HEK293T (cell line): ENCODE measurements around the gene MED12L.

Source experiments
- CTCF ChIA-PET: fragments of 350-600 bp; formaldehyde crosslinking; extraction: SDS; loops from one replicate; lab custom pipeline; 2021; ENCODE audit warnings: antibody characterized with exemption, inconsistent platforms; lab: Yijun Ruan, JAX
- POLR2A ChIA-PET: fragments of 350-600 bp; formaldehyde crosslinking; extraction: SDS; loops from one replicate; lab custom pipeline; 2020; ENCODE audit warnings: antibody characterized with exemption, inconsistent platforms; lab: Yijun Ruan, JAX
- DNase-seq: peaks from one replicate; pipeline ENCODE4 v3.0.0; 2012; ENCODE audit warnings: mixed read lengths; ENCODE audit errors: extremely low spot score
- ARNT ChIP-seq: fragments of 450-650 bp; IDR thresholded peaks from 2 replicates; pipeline ENCODE4 v1.6.1; 2017; ENCODE audit warnings: mild to moderate bottlenecking
- BHLHE40 ChIP-seq: fragments of 450-650 bp; IDR thresholded peaks from 2 replicates; pipeline ENCODE4 v1.6.1; 2016; ENCODE audit warnings: mild to moderate bottlenecking, moderate library complexity, borderline replicate concordance
- CTBP1 ChIP-seq: fragments of 450-650 bp; IDR thresholded peaks from 2 replicates; pipeline ENCODE4 v1.6.1; 2016; ENCODE audit warnings: borderline replicate concordance
- ELF4 ChIP-seq: fragments of 450-650 bp; IDR thresholded peaks from 2 replicates; pipeline ENCODE4 v1.6.1; 2017; ENCODE audit warnings: antibody characterized with exemption
- FOXA1 ChIP-seq: fragments of 450-650 bp; IDR thresholded peaks from 2 replicates; pipeline ENCODE4 v1.6.1; 2016; ENCODE audit warnings: mild to moderate bottlenecking
- FOXK2 ChIP-seq: fragments of 450-650 bp; IDR thresholded peaks from 2 replicates; pipeline ENCODE4 v1.6.1; 2016; ENCODE audit warnings: mild to moderate bottlenecking
- FOXM1 ChIP-seq: fragments of 450-650 bp; IDR thresholded peaks from 2 replicates; pipeline ENCODE4 v1.6.1; 2017; ENCODE audit warnings: mild to moderate bottlenecking, borderline replicate concordance
- HDGF ChIP-seq: fragments of 450-650 bp; IDR thresholded peaks from 2 replicates; pipeline ENCODE4 v1.6.1; 2017; ENCODE audit warnings: antibody characterized with exemption, borderline replicate concordance
- L3MBTL2 ChIP-seq: fragments of 450-650 bp; conservative IDR thresholded peaks from 2 replicates; pipeline ENCODE4 v1.6.1; 2016; ENCODE audit warnings: mild to moderate bottlenecking
- LEF1 ChIP-seq: fragments of 450-650 bp; IDR thresholded peaks from 2 replicates; pipeline ENCODE4 v1.6.1; 2017; ENCODE audit warnings: mild to moderate bottlenecking, borderline replicate concordance
- NFRKB ChIP-seq: fragments of 450-650 bp; IDR thresholded peaks from 2 replicates; pipeline ENCODE4 v1.6.1; 2016; ENCODE audit warnings: mild to moderate bottlenecking, moderate library complexity
- SP1 ChIP-seq: fragments of 450-650 bp; IDR thresholded peaks from 2 replicates; pipeline ENCODE4 v1.6.1; 2017
- SUZ12 ChIP-seq: fragments of 450-650 bp; IDR thresholded peaks from 2 replicates; pipeline ENCODE4 v1.6.1; 2016; ENCODE audit warnings: mild to moderate bottlenecking
- TARDBP ChIP-seq: fragments of 450-650 bp; IDR thresholded peaks from 2 replicates; pipeline ENCODE4 v1.6.1; 2016
- ZNF384 ChIP-seq: fragments of 450-650 bp; IDR thresholded peaks from 2 replicates; pipeline ENCODE4 v1.6.1; 2016
- TF ChIP-seq, protein P1 (sequence below): fragments of 450-650 bp; IDR thresholded peaks from 2 replicates; pipeline ENCODE4 v1.6.1; 2016

Gene MED12L

DNA sequence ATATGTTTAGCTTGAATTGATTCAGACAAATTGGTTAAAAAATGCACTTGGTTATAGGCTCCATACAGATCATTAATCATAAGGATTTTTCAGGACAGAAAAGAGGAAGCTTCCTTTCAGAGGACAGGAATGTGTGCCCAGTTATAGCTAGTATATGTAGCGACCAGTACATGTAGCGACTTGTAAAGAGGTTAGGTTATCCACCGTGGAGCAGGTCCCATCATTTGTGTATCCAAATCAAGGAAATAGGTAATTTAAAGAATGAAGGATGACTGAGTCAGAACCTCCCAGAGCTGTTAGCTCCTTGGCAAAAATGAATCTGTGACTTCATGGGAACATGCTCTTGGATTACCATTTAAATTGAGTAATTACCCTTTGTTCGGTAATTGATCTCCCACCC, 314.9 kb downstream of the MED12L start:
- DNase-seq: no peak
- ChIA-PET POLR2A (no interaction called here), CTCF (no interaction called here)
- TF ChIP-seq BHLHE40 (no peak), CTBP1 (no peak), ARNT (no peak), LEF1 (no peak), SUZ12 (no peak), HDGF (no peak), SP1 (no peak), FOXK2 (no peak), FOXA1 (no peak), L3MBTL2 (no peak), ELF4 (no peak), NFRKB (no peak), TARDBP (no peak)

DNA sequence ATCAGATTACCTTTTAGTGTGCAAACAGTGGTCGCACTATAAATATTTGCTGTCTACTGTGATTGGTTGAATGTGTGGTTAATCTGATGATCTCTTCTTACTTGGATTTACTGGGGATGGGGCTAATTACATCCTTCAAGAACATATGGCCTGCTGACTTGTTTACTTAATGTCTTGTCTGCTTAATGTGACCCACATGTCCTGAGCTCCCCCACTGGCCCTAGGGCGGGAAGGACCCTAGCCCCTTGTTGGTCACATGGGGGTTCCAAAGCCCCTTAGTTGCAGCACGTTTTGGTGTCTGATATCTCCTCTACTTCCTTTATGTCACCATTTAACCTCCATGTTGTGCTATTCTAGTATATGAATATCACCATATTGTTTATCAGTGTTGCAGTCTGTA, 316.9 kb downstream of the MED12L start:
- POLR2A ChIA-PET: no interaction called here
- CTCF ChIA-PET: no interaction called here
- TF ChIP-seq FOXM1 (no peak), LEF1 (no peak), HDGF (no peak), ELF4 (no peak), SUZ12 (no peak), CTBP1 (no peak), SP1 (no peak), BHLHE40 (no peak), NFRKB (no peak), FOXK2 (no peak)
- DNase-seq: no peak

DNA sequence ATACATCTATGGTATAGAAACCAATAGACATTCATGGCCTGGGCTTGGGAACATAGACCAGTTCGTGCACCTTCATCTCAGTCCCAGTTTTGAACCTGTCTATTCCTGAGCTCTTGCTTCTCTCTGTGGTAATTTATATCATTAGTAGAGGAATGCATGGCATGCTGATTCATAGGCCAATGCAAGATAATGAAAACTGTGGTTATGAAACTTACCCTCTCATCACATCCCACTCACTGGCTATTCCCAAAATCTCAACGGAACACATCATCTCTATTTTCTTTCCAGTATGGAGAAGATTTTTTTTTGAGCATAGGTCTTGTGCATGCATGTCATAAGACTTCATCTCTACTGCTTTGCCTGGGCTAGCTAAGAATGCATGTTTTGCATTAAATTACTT, 317.8 kb downstream of the MED12L start:
- no peak for DNase-seq
- POLR2A ChIA-PET: no interaction called here
- CTCF ChIA-PET: interaction anchor here (0.7 kb wide), 1 partner anchor 688 kb away, joined by 4 read pairs; no protein-coding TSS in a partner anchor
- TF ChIP-seq LEF1 (no peak), FOXK2 (no peak), ELF4 (no peak), SUZ12 (no peak), ZNF384 (no peak), HDGF (no peak), SP1 (no peak), FOXM1 (no peak), TARDBP (no peak), L3MBTL2 (no peak)
- TF ChIP-seq, protein P1, sequence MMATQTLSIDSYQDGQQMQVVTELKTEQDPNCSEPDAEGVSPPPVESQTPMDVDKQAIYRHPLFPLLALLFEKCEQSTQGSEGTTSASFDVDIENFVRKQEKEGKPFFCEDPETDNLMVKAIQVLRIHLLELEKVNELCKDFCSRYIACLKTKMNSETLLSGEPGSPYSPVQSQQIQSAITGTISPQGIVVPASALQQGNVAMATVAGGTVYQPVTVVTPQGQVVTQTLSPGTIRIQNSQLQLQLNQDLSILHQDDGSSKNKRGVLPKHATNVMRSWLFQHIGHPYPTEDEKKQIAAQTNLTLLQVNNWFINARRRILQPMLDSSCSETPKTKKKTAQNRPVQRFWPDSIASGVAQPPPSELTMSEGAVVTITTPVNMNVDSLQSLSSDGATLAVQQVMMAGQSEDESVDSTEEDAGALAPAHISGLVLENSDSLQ: no peak

DNA sequence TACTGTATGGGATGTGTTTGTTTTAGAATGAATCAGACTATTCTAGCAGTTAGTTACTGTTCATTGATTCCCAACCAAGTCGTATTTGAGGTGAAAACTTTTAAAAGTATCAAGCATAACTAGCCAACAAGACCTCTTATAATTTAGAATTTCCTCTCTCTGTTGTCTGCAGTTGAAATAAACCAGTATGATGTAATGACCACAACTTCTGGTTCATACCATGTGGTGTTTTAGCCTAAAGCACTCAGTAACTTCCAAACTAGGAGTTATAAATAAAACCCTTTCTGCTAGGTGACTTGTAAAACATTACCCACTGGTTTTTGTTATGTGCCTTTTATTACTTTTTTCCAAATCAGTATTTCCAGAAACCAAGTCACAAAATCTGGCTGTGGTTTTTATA, 318.9 kb downstream of the MED12L start:
- CTCF ChIA-PET: no interaction called here
- TF ChIP-seq CTBP1 (no peak), TARDBP (no peak), ELF4 (no peak), HDGF (no peak), L3MBTL2 (no peak), FOXA1 (no peak), FOXK2 (no peak), ARNT (no peak), LEF1 (no peak)
- TF ChIP-seq, protein P1: no peak
- POLR2A ChIA-PET: no interaction called here
- no peak for DNase-seq

DNA sequence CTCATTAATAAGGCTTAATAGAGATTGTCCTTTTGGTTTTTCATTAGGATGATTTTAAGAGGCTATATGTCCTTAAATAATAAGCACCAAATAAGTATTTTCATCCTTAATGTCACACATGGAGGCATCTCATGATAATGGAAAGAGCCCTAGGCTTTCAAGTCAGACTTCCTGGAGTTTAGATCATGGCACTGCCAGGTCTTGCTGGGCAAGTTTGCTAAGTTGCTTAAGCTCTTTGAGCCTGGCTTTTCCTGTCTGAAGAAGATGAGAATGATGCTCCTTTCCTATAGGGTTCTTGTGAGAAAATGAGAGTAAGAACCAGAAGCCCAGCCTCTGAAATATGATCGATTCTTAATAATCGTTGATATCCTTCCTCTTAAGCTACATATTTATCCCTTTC, 322.5 kb downstream of the MED12L start:
- POLR2A ChIA-PET: no interaction called here
- CTCF ChIA-PET: no interaction called here
- TF ChIP-seq, protein P1: no peak
- TF ChIP-seq ZNF384 (no peak), TARDBP (no peak), SP1 (no peak), HDGF (no peak), BHLHE40 (no peak), ELF4 (no peak), NFRKB (no peak), FOXK2 (no peak)
- no peak for DNase-seq

DNA sequence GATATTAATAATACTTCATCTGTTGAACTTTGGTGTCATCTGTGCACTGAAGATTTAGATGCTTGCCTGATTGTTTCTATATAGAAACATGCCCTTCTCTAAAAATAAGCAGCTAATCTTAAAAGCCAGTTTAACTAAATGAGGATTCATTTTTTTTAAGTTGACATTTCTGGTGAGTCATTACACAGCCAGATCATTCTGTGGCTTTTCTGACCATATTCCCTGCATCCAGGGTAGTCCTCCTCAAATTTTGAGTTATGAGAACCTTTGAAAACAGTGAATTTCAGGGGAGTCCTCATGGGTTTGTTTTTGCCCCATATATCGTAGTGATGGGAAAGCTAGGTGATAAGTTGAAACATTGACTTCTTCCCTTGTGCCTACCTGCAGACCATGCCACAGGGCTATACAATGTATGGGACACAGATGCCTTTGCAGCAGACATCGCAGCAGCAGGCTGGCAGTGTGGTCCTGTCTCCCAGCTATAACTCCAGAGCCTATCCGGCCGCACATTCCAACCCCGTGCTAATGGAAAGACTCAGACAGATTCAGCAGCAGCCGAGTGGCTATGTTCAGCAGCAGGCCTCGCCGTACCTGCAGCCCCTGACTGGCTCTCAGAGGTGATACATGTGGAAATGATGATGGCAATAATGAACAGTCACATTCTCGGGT, 325.6 kb downstream of the MED12L start:
- TF ChIP-seq HDGF: no peak
- TF ChIP-seq SUZ12: no peak
- POLR2A ChIA-PET: no interaction called here
- DNase-seq: no peak
- CTCF ChIA-PET: no interaction called here

DNA sequence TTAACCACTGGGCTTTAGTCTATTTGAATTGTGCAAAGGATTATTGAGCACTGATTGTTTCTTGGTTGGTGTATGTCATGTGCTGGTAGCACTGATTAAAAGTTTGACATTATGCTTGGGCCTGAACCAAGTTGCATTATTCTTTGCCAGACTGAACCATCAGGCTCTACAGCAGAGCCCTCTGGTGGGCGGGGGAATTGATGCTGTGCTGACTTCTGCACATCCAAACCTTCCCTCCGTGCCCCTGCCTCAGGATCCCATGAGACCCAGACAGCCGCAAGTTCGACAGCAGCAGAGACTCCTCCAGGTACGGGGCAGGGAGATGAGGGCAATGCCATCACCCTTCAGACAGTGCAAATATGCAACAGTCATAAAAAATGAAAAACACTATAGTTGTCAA, 327.5 kb downstream of the MED12L start:
- CTCF ChIA-PET: no interaction called here
- POLR2A ChIA-PET: no interaction called here
- TF ChIP-seq FOXK2 (no peak), SUZ12 (no peak), TARDBP (no peak), SP1 (no peak), HDGF (no peak), ZNF384 (no peak), ELF4 (no peak), FOXM1 (no peak), CTBP1 (no peak), L3MBTL2 (no peak), LEF1 (no peak), NFRKB (no peak), BHLHE40 (no peak), FOXA1 (no peak), ARNT (no peak)
- TF ChIP-seq, protein P1: no peak
- DNase-seq: peak; percentile 16
